Naive thymus-derived CD4-positive, alpha-beta T cell (primary cell): ENCODE measurements around the gene SLC25A20. TPM values are rescaled to one million over a fixed set of nuclear protein-coding genes. Genes with fewer than 3 reads are reported as not detected.

Experiments used
- polyA plus RNA-seq, 2 donors: library from polyadenylated mRNA; unstranded; fragments of 300-500 nt; fragmentation: Illumina TruSeq; gene quantifications; one replicate each; pipeline ENCODE4 v1.2.3, GENCODE V29; 2021
- total RNA-seq, 6 experiments: library from RNA in 5 of 6; stranded (reverse) in 5 of 6; gene quantifications; 1 replicate in 5 of 6; 2 replicates in 1 of 6; pipeline ENCODE4 v1.2.3 and lab custom pipeline; 2021 to 2026

SLC25A20 gene
- total and polyA plus RNA-seq, 7 experiments from 2014 or later, result 6.6 to 27.3 (median 15.7) TPM

Other genes starting within 250 kb of the SLC25A20 start
- gene CELSR3, start 236.0 kb downstream of the SLC25A20 start, total RNA-seq, result 1 to 10 TPM; 2.9 to 8.7 (median 4.2) TPM
- gene CELSR3, start 236.0 kb downstream of the SLC25A20 start, polyA plus RNA-seq, result under 1 TPM; 0.17 to 0.69 TPM
- 10 to 100 TPM; 13.7 to 42.1 (median 20.3) TPM for gene NCKIPSD, start 213.0 kb downstream of the SLC25A20 start, total RNA-seq
- 10 to 100 TPM in 1 of 2 donors, 1 to 10 TPM in 1; 8.6 to 21.9 TPM for gene NCKIPSD, start 213.0 kb downstream of the SLC25A20 start, polyA plus RNA-seq
- gene IP6K2, start 181.7 kb downstream of the SLC25A20 start, total RNA-seq, result 10 to 100 TPM; 72.0 to 94.3 (median 85.9) TPM
- gene IP6K2, start 181.7 kb downstream of the SLC25A20 start, polyA plus RNA-seq, result 10 to 100 TPM; 43.0 to 50.0 TPM
- gene PRKAR2A, start 51.0 kb downstream of the SLC25A20 start, total RNA-seq, result 10 to 100 TPM; 25.9 to 45.1 (median 38.9) TPM
- gene PRKAR2A, start 51.0 kb downstream of the SLC25A20 start, polyA plus RNA-seq, result 10 to 100 TPM; 10.3 to 12.5 TPM
- 100 to 1,000 TPM; 103 to 189 (median 150) TPM for gene ARIH2, start 20.0 kb upstream of the SLC25A20 start, total RNA-seq
- gene ARIH2, start 20.0 kb upstream of the SLC25A20 start, polyA plus RNA-seq, result 100 to 1,000 TPM; 111 to 114 TPM
- gene P4HTM, start 91.4 kb upstream of the SLC25A20 start, total RNA-seq, result 10 to 100 TPM; 37.9 to 74.7 (median 53.1) TPM
- gene P4HTM, start 91.4 kb upstream of the SLC25A20 start, polyA plus RNA-seq, result 10 to 100 TPM; 19.7 to 28.0 TPM
- gene WDR6, start 108.5 kb upstream of the SLC25A20 start, total RNA-seq, result 100 to 1,000 TPM; 170 to 335 (median 204) TPM
- 100 to 1,000 TPM; 147 to 152 TPM for gene WDR6, start 108.5 kb upstream of the SLC25A20 start, polyA plus RNA-seq
- gene DALRD3, start 119.7 kb upstream of the SLC25A20 start, total RNA-seq, result 10 to 100 TPM; 18.9 to 28.6 (median 24.1) TPM
- 10 to 100 TPM; 24.2 to 24.6 TPM for gene DALRD3, start 119.7 kb upstream of the SLC25A20 start, polyA plus RNA-seq
- gene NDUFAF3, start 123.2 kb upstream of the SLC25A20 start, total RNA-seq, result 100 to 1,000 TPM in 1 of 5 experiments, 10 to 100 TPM in 4; 63.8 to 110 (median 89.3) TPM
- 100 to 1,000 TPM; 191 to 205 TPM for gene NDUFAF3, start 123.2 kb upstream of the SLC25A20 start, polyA plus RNA-seq
- gene IMPDH2, start 130.5 kb upstream of the SLC25A20 start, total RNA-seq, result 100 to 1,000 TPM; 102 to 206 (median 121) TPM
- gene IMPDH2, start 130.5 kb upstream of the SLC25A20 start, polyA plus RNA-seq, result 100 to 1,000 TPM; 109 to 123 TPM
- 100 to 1,000 TPM; 146 to 192 (median 184) TPM for gene QRICH1, start 195.2 kb upstream of the SLC25A20 start, total RNA-seq
- 10 to 100 TPM; 25.0 to 32.1 TPM for gene QRICH1, start 195.2 kb upstream of the SLC25A20 start, polyA plus RNA-seq
- 100 to 1,000 TPM; 212 to 258 (median 233) TPM for gene QARS1, start 205.9 kb upstream of the SLC25A20 start, total RNA-seq
- 100 to 1,000 TPM in 1 of 2 donors, 10 to 100 TPM in 1; 90.6 to 139 TPM for gene QARS1, start 205.9 kb upstream of the SLC25A20 start, polyA plus RNA-seq
- gene USP19, start 221.9 kb upstream of the SLC25A20 start, total RNA-seq, result 100 to 1,000 TPM in 2 of 5 experiments, 10 to 100 TPM in 3; 60.0 to 106 (median 78.0) TPM
- 10 to 100 TPM; 29.9 to 55.9 TPM for gene USP19, start 221.9 kb upstream of the SLC25A20 start, polyA plus RNA-seq
- 1 to 10 TPM in 4 of 5 experiments, not detected in 1; 1.2 to 5.0 (median 1.9) TPM for gene LAMB2, start 234.2 kb upstream of the SLC25A20 start, total RNA-seq
- not detected for gene LAMB2, start 234.2 kb upstream of the SLC25A20 start, polyA plus RNA-seq